ENCODE results near the gene SORCS2. TPM values are rescaled to one million over a fixed set of nuclear protein-coding genes. Genes with fewer than 3 reads are reported as not detected.

Gene SORCS2
- total RNA-seq, 1 donor from 2014 or later = 13.8 TPM

DNA sequence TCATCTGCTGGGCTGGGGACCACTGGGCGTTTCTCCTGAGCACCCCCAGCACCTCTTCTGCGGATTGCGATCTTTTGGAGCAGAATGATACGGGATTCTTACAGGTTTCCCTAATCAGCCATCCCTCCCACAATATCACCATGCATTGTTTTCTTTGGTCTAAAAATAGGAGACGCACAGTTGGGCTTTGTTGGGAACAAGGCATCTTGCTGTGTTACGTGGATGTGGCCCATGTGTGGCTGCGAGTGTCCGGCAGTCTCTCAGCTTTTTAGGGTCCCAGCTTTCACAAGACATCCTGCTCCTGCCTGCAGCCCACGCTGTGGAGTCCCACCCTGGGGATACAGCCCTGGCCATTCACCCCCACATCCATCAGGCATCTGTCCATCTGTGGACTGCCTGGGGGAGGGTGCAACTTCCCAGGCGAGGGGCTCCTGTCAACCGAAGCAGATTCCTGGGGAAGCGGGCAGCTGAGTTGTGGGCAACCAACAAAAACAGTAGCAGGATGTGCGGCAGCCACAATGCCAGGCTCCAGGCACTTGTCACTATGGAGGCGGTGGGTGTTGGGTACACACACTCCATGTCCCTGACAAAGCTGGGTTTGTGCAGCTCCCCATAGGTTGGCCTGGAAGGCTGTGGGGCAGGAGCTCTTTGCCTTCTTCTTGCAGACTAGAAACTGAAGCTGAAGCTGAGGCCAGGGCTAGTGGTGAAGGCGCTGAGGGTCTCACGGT, 427.9 kb downstream of the SORCS2 start:
- Histone ChIP-seq H4K20me1 (ENCODE audit: insufficient read depth, low read length) (peaks cover 3% of the 10 kb centered on the region), H3K27me3 (ENCODE audit: insufficient read depth, low read length) (peaks cover 2% of the 10 kb centered on the region), H3K4me1 (ENCODE audit: insufficient read depth, low read length) (peaks cover 14% of the 10 kb centered on the region), H3K36me3 (ENCODE audit: insufficient read depth, low read length) (no peaks in the 10 kb centered on the region), H3K4me2 (ENCODE audit: low read length) (peak overlapping the region; percentile 36), H3K9me3 (ENCODE audit: insufficient read depth, low read depth, low read length) (no peaks in the 10 kb centered on the region), H3K4me3 (ENCODE audit: insufficient read depth, low read depth, low read length) (no peak overlapping the region), H3K27ac (ENCODE audit: low read depth, low read length) (no peak overlapping the region), H3K9ac (ENCODE audit: low read length) (no peak overlapping the region), H3K79me2 (ENCODE audit: insufficient read depth, low read length) (no peaks in the 10 kb centered on the region), H2AFZ (ENCODE audit: low read depth, low read length) (no peak overlapping the region)
- Mint-ChIP-seq H3K4me1 (ENCODE audit: low read depth, unreplicated experiment) (peaks cover 2% of the 10 kb centered on the region), H3K27me3 (ENCODE audit: low read depth, unreplicated experiment) (peaks cover 65% of the 10 kb centered on the region), H3K27ac (ENCODE audit: unreplicated experiment) (no peak overlapping the region), H3K4me3 (ENCODE audit: unreplicated experiment) (no peak overlapping the region), H3K9me3 (ENCODE audit: unreplicated experiment) (peaks cover 8% of the 10 kb centered on the region), H3K36me3 (ENCODE audit: low read depth, unreplicated experiment) (peaks cover 6% of the 10 kb centered on the region)
- no peak for FAIRE-seq
- TF ChIP-seq EZH2 (IDR thresholded peaks at IDR 0.05; ENCODE audit: insufficient read depth, low read length) = no peak
- TF ChIP-seq, protein P1, sequence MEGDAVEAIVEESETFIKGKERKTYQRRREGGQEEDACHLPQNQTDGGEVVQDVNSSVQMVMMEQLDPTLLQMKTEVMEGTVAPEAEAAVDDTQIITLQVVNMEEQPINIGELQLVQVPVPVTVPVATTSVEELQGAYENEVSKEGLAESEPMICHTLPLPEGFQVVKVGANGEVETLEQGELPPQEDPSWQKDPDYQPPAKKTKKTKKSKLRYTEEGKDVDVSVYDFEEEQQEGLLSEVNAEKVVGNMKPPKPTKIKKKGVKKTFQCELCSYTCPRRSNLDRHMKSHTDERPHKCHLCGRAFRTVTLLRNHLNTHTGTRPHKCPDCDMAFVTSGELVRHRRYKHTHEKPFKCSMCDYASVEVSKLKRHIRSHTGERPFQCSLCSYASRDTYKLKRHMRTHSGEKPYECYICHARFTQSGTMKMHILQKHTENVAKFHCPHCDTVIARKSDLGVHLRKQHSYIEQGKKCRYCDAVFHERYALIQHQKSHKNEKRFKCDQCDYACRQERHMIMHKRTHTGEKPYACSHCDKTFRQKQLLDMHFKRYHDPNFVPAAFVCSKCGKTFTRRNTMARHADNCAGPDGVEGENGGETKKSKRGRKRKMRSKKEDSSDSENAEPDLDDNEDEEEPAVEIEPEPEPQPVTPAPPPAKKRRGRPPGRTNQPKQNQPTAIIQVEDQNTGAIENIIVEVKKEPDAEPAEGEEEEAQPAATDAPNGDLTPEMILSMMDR (IDR thresholded peaks at IDR 0.05; ENCODE audit: insufficient read depth, low read depth, low read length) = no peak
- no peak for DNase-seq (ENCODE audit: low read depth)

DNA sequence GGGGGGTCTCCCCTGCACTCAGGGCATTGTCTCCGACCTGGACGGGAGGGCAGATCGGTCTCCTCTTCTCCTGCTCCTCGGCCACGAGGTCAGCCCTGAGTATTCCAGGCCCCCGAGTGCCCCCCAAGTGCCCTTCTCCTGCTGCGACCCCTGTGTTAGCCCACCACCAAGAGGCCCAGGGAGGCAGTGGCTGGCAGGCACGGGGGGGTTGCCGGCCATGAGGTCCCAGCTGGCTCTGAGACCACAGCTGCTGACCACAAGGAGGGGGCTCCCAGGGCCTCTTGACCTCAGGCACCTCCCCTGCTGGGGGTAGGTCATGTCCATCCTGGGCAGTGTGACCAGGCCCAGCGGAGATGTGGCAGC, 428.5 kb downstream of the SORCS2 start:
- Histone ChIP-seq H3K4me1 (ENCODE audit: insufficient read depth, low read length) (peaks cover 16% of the 10 kb centered on the region), H3K79me2 (ENCODE audit: insufficient read depth, low read length) (no peaks in the 10 kb centered on the region), H3K36me3 (ENCODE audit: insufficient read depth, low read length) (no peaks in the 10 kb centered on the region), H3K27me3 (ENCODE audit: insufficient read depth, low read length) (peaks cover 2% of the 10 kb centered on the region), H2AFZ (ENCODE audit: low read depth, low read length) (no peak overlapping the region), H3K27ac (ENCODE audit: low read depth, low read length) (no peak overlapping the region), H3K4me3 (ENCODE audit: insufficient read depth, low read depth, low read length) (no peak overlapping the region), H3K9me3 (ENCODE audit: insufficient read depth, low read depth, low read length) (no peaks in the 10 kb centered on the region), H3K9ac (ENCODE audit: low read length) (no peak overlapping the region), H3K4me2 (ENCODE audit: low read length) (no peak overlapping the region), H4K20me1 (ENCODE audit: insufficient read depth, low read length) (peaks cover 3% of the 10 kb centered on the region)
- Mint-ChIP-seq H3K4me3 (ENCODE audit: unreplicated experiment) (no peak overlapping the region), H3K27me3 (ENCODE audit: low read depth, unreplicated experiment) (peaks cover 64% of the 10 kb centered on the region), H3K4me1 (ENCODE audit: low read depth, unreplicated experiment) (peaks cover 3% of the 10 kb centered on the region), H3K36me3 (ENCODE audit: low read depth, unreplicated experiment) (peaks cover 6% of the 10 kb centered on the region), H3K27ac (ENCODE audit: unreplicated experiment) (no peak overlapping the region), H3K9me3 (ENCODE audit: unreplicated experiment) (peaks cover 8% of the 10 kb centered on the region)
- no peak for FAIRE-seq
- TF ChIP-seq, protein P1 (IDR thresholded peaks at IDR 0.05; ENCODE audit: insufficient read depth, low read depth, low read length) = no peak
- TF ChIP-seq EZH2 (IDR thresholded peaks at IDR 0.05; ENCODE audit: insufficient read depth, low read length) = no peak
- DNase-seq (ENCODE audit: low read depth) = no peak

All from astrocyte (in vitro differentiated cells and primary cell).